ENCODE results near the gene HRC.

HRC gene

GRCh38 chr19:49114630-49115363, 40.4 kb downstream of the HRC start:
- Histone ChIP-seq H3K9ac (ENCODE audit: low read depth, low read length, poor library complexity) (peak overlapping the region; percentile 92), H2BK120ac (ENCODE audit: low read depth, low read length) (no peak overlapping the region), H3K14ac (ENCODE audit: low read length) (peak overlapping the region; percentile 71), H2AFZ (ENCODE audit: low read length) (peak overlapping the region; percentile 98), H3K4me3 (ENCODE audit: low read length in 2 of 2) (peak overlapping the region; percentile 75 to 94), H3K23ac (ENCODE audit: low read depth, low read length, poor library complexity) (peak overlapping the region; percentile 85), H3K4me2 (ENCODE audit: insufficient read depth, low read length, poor library complexity, severe bottlenecking) (peak overlapping the region; percentile 95), H3K79me1 (ENCODE audit: low read depth, low read length) (peaks cover 3% of the 10 kb centered on the region), H3K27ac (replicated peaks; ENCODE audit: low read length) (no peak overlapping the region), H2BK15ac (ENCODE audit: low read length) (peak overlapping the region; percentile 37), H3K4ac (ENCODE audit: low read length) (no peak overlapping the region), H2BK5ac (ENCODE audit: low read length) (peak overlapping the region; percentile 94), H3K27me3 (ENCODE audit: control insufficient read depth in 3 of 3, insufficient read depth in 3 of 3, low read depth in 1 of 3, low read length in 3 of 3) (peaks cover 2 to 11% (median 2%) of the 10 kb centered on the region in 3 experiments), H3K9me3 (replicated peaks in 1 of 2; ENCODE audit: control insufficient read depth in 2 of 2, insufficient read depth in 1 of 2, low read depth in 1 of 2, low read length in 2 of 2) (no peaks in the 10 kb centered on the region), H4K8ac (ENCODE audit: low read depth, low read length) (no peak overlapping the region), H3K4me1 (ENCODE audit: control insufficient read depth in 2 of 2, insufficient read depth in 1 of 2, low read depth in 1 of 2, low read length in 2 of 2) (peaks cover 11 to 13% of the 10 kb centered on the region in 2 donors), H3K36me3 (replicated peaks in 1 of 2; ENCODE audit: control insufficient read depth in 2 of 2, insufficient read depth in 2 of 2, low read length in 2 of 2) (peaks cover 1 to 2% of the 10 kb centered on the region in 2 donors), H2AK5ac (ENCODE audit: low read depth, low read length) (no peak overlapping the region), H2BK12ac (ENCODE audit: low read length) (no peak overlapping the region), H4K91ac (ENCODE audit: low read depth, low read length, poor library complexity) (no peak overlapping the region), H3K18ac (ENCODE audit: low read length) (peak overlapping the region; percentile 94)
- no CpG with 5 or more reads among the region's 68 CpGs for WGBS, 2 donors (ENCODE audit: extremely low coverage in 2 of 2, insufficient read length in 2 of 2, insufficient replicate concordance in 1 of 2)
- DNase-seq (ENCODE audit: low spot score): peak; percentile 77

GRCh38 chr19:49113762-49114629, 41.2 kb downstream of the HRC start, which contains the start of gene LIN7B:
LIN7B (plus strand) TSS chr19:49114370; CDS start chr19:49114405, 35 bp downstream.
- peak within 1 kb of the TSS; percentile 1 for H2AK5ac ChIP-seq (ENCODE audit: low read depth, low read length)
- peak within 1 kb of the TSS; percentile 98 for H2AFZ ChIP-seq (ENCODE audit: low read length)
- peaks cover 11 to 13% of the 10 kb centered on the region in 2 donors for H3K4me1 ChIP-seq (ENCODE audit: control insufficient read depth in 2 of 2, insufficient read depth in 1 of 2, low read depth in 1 of 2, low read length in 2 of 2)
- H3K79me1 ChIP-seq (ENCODE audit: low read depth, low read length): peaks cover 3% of the 10 kb centered on the region
- peak within 1 kb of the TSS; percentile 71 for H3K14ac ChIP-seq (ENCODE audit: low read length)
- peak within 1 kb of the TSS; percentile 95 for H3K4me2 ChIP-seq (ENCODE audit: insufficient read depth, low read length, poor library complexity, severe bottlenecking)
- H3K23ac ChIP-seq (ENCODE audit: low read depth, low read length, poor library complexity): peak within 1 kb of the TSS; percentile 85
- peaks cover 0 to 6% (median 0%) of the 10 kb centered on the region in 3 experiments for H3K27me3 ChIP-seq (ENCODE audit: control insufficient read depth in 3 of 3, insufficient read depth in 3 of 3, low read depth in 1 of 3, low read length in 3 of 3)
- peak within 1 kb of the TSS; percentile 92 for H3K9ac ChIP-seq (ENCODE audit: low read depth, low read length, poor library complexity)
- no peaks in the 10 kb centered on the region for H3K9me3 ChIP-seq (replicated peaks in 1 of 2; ENCODE audit: control insufficient read depth in 2 of 2, insufficient read depth in 1 of 2, low read depth in 1 of 2, low read length in 2 of 2)
- H2BK12ac ChIP-seq (ENCODE audit: low read length): no peak within 1 kb of the TSS
- peak within 1 kb of the TSS; percentile 37 for H2BK15ac ChIP-seq (ENCODE audit: low read length)
- H3K27ac ChIP-seq (replicated peaks; ENCODE audit: low read length): no peak within 1 kb of the TSS
- H2BK120ac ChIP-seq (ENCODE audit: low read depth, low read length): no peak within 1 kb of the TSS
- no peak within 1 kb of the TSS for H4K91ac ChIP-seq (ENCODE audit: low read depth, low read length, poor library complexity)
- no peak within 1 kb of the TSS for H3K4ac ChIP-seq (ENCODE audit: low read length)
- no CpG with 5 or more reads among the region's 66 CpGs for WGBS, 2 donors (ENCODE audit: extremely low coverage in 2 of 2, insufficient read length in 2 of 2, insufficient replicate concordance in 1 of 2)
- peak within 1 kb of the TSS; percentile 94 for H2BK5ac ChIP-seq (ENCODE audit: low read length)
- peaks cover 7 to 10% of the 10 kb centered on the region in 2 donors for H3K36me3 ChIP-seq (replicated peaks in 1 of 2; ENCODE audit: control insufficient read depth in 2 of 2, insufficient read depth in 2 of 2, low read length in 2 of 2)
- peak within 1 kb of the TSS; percentile 94 for H3K18ac ChIP-seq (ENCODE audit: low read length)
- H4K8ac ChIP-seq (ENCODE audit: low read depth, low read length): no peak within 1 kb of the TSS
- peak; percentile 71 for DNase-seq (ENCODE audit: low spot score)
- H3K4me3 ChIP-seq (ENCODE audit: low read length in 2 of 2): peak within 1 kb of the TSS; percentile 75 to 94

- H3K9me3 ChIP-seq (replicated peaks in 1 of 2; ENCODE audit: control insufficient read depth in 2 of 2, insufficient read depth in 1 of 2, low read depth in 1 of 2, low read length in 2 of 2): no peaks in the 10 kb centered on the region
- no CpG with 5 or more reads among the region's 11 CpGs for WGBS, 2 donors (ENCODE audit: extremely low coverage in 2 of 2, insufficient read length in 2 of 2, insufficient replicate concordance in 1 of 2)
- H3K23ac ChIP-seq (ENCODE audit: low read depth, low read length, poor library complexity): no peak overlapping the region
- H3K18ac ChIP-seq (ENCODE audit: low read length): no peak overlapping the region
- no peak overlapping the region for H2AFZ ChIP-seq (ENCODE audit: low read length)
- H3K27me3 ChIP-seq (ENCODE audit: control insufficient read depth in 3 of 3, insufficient read depth in 3 of 3, low read depth in 1 of 3, low read length in 3 of 3): peaks cover 0 to 6% (median 0%) of the 10 kb centered on the region in 3 experiments
- DNase-seq (ENCODE audit: low spot score): no peak
- H3K4me1 ChIP-seq (ENCODE audit: control insufficient read depth in 2 of 2, insufficient read depth in 1 of 2, low read depth in 1 of 2, low read length in 2 of 2): peaks cover 7% of the 10 kb centered on the region in 2 donors
- no peak overlapping the region for H3K9ac ChIP-seq (ENCODE audit: low read depth, low read length, poor library complexity)
- H2AK5ac ChIP-seq (ENCODE audit: low read depth, low read length): no peak overlapping the region
- no peak overlapping the region for H3K14ac ChIP-seq (ENCODE audit: low read length)
- peaks cover 27 to 36% of the 10 kb centered on the region in 2 donors for H3K36me3 ChIP-seq (replicated peaks in 1 of 2; ENCODE audit: control insufficient read depth in 2 of 2, insufficient read depth in 2 of 2, low read length in 2 of 2)
- H3K79me1 ChIP-seq (ENCODE audit: low read depth, low read length): peaks cover 7% of the 10 kb centered on the region
- no peak overlapping the region for H2BK15ac ChIP-seq (ENCODE audit: low read length)
- H4K8ac ChIP-seq (ENCODE audit: low read depth, low read length): no peak overlapping the region
- no peak overlapping the region for H4K91ac ChIP-seq (ENCODE audit: low read depth, low read length, poor library complexity)
- H2BK120ac ChIP-seq (ENCODE audit: low read depth, low read length): no peak overlapping the region
- no peak overlapping the region for H3K4me3 ChIP-seq (ENCODE audit: low read length in 2 of 2)
- no peak overlapping the region for H2BK12ac ChIP-seq (ENCODE audit: low read length)
- H2BK5ac ChIP-seq (ENCODE audit: low read length): no peak overlapping the region
- H3K4me2 ChIP-seq (ENCODE audit: insufficient read depth, low read length, poor library complexity, severe bottlenecking): no peak overlapping the region
- no peak overlapping the region for H3K4ac ChIP-seq (ENCODE audit: low read length)
- H3K27ac ChIP-seq (replicated peaks; ENCODE audit: low read length): no peak overlapping the region
Observed at GRCh38 chr19:49111218-49111998, 43.8 kb downstream of the HRC start.

Data from neuronal stem cell (in vitro differentiated cells).